HG02798 (cell line): ENCODE data around the gene TAC4.

Experiments used
- ATAC-seq: cut with Tn5 transposase; IDR thresholded peaks from one replicate; pipeline ENCODE4 v1.9.1; 2021; ENCODE audit warnings: mild to moderate bottlenecking; ENCODE audit not compliant: unreplicated experiment, poor library complexity

Gene TAC4, protein sequence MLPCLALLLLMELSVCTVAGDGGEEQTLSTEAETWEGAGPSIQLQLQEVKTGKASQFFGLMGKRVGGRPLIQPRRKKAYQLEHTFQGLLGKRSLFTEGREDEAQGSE

DNA sequence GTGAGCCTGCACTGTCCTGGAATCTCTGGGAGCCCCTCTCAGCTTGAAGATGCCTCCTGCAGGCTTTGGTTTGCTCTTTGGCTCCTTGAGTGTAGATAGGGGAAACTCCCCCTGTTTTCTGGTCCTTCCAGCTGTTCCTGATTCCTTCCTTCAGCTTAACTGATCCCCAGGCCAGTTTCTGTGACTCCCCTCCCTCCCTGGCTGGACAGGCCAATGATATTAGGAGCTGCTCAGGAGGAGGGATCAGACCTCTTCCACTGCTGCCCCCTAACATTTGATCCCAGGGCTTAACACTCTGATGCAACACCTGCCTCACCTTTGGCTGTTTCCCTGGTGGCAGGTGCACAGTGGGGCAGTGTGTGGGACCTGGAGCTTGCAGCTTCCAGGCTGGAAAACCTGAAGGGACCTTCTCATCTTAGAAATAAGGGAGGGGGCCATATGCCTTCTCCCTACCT, at the start of gene TAC4:
TAC4 (minus strand) TSS at position 51 of the 455 bp plus-strand sequence. CDS start 52 bp downstream, outside the sequence.
- ATAC-seq: no peak

DNA sequence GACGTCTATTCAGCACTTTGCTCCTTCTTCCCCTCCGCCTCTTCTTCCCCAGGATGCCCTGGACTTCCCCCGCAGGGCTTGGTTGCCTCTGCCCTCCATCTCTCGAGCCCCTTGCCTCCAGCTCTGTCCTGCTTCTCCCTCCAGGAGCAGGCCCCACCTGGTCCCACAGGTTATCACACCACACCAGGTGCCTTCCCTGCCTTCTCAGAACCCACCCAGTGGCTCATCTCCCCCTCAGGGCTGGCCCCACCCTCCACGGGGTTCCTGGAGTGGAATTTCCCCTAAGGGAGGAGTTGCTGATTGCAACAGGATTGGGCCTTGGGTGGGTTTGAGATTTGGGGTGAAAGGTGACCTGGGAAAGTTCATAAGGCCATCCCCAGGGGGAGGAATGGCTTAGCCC, 49.0 kb upstream of the TAC4 start:
- no peak for ATAC-seq

DNA sequence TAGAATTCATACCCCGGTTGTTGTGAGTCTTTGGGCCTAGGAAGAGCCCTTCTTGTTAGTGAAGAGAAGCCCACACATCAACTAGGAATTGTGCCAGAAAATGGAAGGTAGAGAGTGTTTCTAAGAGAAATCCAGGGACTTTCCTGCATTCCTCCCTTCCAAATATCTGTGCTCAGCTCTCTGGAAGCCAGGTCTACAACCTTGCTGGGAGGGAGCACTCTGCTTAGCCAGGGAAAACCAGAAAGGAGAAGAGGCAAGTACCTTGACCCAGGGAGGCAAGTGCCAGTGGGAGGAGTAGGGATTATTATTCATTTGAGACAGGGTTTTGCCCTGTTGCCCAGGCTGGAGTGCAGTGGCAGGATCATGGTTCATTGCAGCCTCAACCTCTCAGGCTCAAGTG, 48.4 kb upstream of the TAC4 start:
- ATAC-seq: no peak

DNA sequence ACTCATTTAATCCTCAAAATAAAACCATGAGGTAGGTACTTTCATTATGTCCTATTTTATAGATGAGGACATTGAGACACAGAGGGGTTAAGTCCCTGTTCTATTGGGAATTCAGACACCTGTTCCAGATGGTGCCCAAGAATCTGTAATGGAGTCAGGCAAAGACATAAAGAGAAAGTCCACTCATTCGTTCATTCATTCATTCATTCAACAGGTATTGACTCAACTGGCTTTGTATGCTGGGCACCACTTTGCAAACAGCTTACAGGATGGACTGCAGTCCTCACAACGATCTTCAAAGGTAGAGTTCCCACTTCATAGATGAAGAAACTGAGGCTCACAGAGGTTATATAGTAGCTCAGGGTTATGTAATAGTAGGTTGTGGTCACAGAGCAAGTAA, 47.9 kb upstream of the TAC4 start:
- no peak for ATAC-seq

DNA sequence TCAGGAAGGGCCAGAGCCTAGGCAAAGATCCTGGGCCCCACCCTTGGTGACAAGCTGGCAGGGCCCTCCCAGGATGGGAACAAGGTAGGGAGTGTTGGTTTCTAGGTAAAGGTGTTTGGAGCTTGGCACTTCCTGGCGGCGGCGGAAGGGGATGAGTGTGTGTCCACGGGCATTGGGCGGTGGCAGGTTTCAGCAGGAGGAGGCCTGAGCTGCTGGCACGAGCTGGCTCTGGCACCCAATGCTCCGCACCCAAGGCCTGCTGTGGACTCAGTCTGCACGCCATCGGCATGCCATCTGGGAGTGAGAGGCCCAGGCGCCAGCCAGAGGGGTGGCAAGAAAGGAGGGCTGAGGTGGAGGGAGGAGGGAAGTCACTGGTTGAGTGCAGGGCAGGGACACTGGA, 46.9 kb upstream of the TAC4 start:
- ATAC-seq: no peak

DNA sequence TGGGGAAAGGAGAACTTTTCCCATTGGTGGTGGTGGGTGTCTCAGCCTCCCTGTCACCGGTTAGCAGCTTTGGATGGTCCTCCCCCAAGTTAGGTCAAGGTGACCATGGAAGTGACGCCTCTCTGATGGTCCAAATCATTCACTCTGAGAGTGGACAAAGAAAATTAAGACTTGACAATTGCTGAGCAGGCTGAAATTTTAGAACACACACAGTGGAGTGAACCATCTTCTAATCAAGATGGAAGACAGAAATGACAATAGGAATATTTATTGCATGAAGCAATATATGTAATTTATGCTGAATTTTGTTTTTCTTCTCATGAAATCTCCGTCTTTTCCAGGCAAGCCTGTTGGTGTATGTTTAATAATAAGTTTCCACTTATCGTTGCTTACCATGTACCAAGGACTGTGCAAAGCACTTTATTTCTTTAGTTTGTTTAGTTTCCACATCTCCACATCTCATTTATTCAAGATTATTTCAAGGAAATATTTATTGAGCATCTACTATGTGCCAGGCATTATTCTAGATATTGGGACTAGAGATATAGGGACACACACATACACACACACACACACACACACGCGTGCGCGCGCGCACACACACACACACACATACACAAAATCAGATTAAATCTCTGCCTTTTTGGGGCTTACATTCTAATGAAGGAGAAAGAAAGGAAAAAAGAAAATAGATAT, 44.0 kb upstream of the TAC4 start:
- no peak for ATAC-seq

DNA sequence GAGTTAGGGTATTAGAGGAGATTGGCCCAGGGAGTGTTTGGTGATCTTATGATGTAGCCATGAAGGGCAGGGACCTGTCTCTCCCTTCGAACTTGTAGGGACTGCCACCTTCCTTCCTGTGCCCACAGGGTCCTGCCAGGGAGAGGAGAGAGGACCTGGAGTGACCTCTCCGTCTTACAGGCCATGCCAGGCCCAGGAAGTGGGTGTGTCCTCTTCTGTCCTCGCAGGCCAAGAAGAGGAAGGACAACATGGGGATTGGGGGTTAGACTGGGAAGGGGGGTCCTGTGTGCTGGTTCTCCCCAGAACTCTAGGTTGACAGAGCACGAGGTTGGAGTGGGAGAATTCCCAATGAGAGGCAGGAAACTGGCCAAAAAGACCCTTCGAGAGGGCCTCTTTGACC, 43.4 kb upstream of the TAC4 start:
- ATAC-seq: no peak

DNA sequence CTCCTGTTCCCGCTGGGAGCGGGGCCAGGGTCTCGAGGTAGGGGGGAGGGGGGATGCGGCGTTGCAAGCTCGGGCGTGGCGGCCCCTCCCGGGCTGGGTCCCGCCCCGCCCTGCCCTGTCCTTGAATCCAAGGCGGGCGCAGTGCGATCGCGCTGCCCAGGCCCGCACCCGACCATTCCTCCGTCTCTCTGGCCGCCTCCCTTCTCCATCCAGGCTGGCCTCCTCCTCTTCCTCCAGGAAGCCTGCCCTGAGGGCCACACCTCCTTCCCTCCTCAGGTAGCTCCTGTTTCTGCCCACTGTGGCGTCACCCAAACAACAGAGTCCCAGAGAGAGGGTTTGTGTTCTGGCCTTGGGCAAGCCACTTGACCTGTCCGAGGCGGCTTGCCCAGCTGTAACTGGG, 43.0 kb upstream of the TAC4 start:
- no peak for ATAC-seq

DNA sequence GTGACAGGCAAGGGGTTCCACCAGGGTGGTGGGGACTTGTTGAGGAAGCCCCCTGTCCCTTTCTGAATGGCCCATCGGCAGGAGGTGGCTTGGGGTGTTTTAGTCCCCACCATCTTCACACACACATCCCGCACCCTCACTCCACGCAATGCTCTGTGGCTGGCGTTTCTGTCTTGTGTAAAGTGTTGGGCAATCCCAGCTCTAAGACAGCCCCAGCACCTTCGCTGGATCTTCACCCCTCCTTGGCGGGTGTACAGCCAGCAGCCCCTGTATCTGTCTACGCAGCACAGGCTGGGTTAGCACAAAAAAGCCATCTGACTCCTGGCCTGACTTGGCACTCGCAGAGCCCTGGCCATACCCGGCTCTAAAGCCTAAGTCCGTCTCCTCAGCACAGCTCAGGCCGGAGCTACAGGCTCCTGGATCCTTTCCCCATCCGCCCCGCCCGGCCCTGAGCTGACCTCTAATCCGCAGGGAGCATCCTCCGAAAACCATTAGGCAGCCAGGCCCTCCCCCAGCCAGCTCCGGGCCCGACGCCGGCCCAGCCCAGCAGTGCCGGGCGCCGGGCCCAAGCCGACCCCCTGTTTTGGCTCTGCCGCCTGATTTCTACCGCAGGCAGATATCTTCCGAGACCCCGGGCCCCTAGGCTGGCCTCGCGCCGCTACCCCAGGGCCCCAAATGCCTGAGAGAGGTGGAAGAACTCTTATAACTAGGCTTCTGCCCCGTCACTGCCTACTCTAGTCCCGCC, 42.4 kb upstream of the TAC4 start:
- ATAC-seq: no peak

DNA sequence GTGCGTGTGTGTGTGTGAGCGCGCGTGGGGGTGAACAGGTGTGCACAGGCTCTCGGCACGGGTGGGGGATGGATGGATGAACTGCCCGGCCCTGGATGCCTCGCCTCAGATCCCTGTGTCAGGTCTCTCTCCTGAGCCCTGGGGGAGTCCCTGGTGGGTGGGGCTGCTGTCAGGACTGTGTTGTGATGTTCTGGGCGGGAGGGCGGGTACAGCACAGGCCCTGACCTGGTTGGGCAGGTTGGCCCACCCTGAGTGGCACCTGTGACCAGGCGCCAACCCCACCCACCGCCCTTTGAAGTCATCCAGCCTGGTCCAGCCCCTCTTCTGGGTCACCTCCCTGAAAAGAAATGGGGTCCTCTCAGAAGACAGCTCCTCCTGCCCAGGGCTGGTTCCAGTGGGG, 41.6 kb upstream of the TAC4 start:
- no peak for ATAC-seq

DNA sequence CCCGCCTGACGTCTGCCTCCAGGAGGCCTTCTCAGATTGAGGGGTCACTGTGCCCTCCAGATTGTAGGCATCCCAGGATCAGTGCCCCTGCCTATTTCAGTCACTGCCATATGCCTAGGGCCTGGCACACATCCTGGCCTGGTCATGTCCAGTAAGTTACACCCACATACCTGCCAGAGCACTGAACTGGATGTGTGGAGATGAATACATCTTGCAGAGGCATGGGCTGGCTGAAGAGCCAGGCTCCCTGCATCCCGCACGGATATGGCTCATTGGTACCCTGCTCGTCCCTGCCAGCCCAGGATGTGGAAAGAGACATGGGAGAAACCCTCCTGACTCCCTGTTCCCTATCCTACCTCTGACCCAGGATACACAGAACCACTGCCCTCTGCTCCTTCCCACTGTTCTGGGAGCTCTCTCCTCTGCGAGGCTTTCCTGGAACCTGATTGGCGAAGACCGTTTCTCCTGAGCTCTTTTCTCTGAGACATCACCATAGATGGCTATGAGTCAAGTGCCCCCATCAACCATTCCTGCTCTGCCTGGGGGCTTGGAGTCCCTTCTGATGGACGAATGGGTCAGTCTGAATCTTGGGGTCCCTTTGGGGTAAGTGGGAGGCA, 40.0 kb upstream of the TAC4 start:
- no peak for ATAC-seq

DNA sequence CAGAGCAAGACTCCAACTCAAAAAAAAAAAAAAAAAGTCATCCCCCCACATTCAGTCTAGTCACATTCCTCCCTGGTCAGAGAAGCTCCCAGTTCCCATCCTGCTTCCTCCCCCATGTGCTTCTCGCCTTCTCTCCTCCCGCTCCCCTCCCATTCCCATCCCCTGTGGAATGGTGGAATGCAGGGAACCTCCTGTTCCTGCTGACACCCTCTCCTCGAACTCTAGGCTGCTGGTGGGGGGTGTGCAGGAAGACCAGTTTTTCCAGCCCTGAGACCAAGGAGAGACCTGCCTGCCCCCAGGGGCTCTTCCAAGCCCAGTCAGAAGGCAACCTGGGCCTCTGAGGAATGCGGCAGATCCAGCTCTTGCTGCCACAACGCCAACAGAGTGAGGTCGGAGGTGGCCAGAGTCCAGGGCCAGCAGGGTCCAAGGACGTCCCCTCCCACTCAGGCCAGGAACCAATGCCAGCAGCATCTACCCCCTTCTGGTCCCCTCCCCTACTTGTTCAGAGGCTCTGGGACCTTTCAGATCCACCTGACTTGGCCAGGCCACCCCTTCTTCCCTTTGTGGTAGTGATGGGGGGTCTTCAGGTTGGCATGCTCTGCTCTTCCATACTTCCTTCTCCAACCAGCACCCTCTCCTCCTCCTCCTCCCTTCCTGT, 39.3 kb upstream of the TAC4 start:
- ATAC-seq: no peak

DNA sequence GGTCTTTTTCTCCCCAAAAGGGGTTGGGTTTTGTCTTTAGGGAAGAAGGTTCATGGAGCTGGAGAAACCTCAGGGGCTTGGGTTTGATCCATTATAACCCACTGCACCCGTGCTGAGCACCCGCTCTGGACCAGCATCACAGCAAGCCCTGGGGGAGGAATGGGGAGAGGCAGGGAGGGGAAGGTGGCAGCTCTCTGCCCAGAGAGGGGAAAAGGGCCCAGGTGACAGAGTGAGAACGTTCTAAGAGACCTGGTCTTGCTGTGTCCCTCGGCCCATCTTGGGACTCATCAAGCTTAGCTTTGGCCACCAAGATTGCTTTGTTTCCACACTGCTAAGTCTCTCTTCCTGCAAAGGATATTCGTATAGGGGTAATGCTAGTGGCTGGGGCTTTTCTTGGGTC, 38.2 kb upstream of the TAC4 start:
- ATAC-seq: no peak

DNA sequence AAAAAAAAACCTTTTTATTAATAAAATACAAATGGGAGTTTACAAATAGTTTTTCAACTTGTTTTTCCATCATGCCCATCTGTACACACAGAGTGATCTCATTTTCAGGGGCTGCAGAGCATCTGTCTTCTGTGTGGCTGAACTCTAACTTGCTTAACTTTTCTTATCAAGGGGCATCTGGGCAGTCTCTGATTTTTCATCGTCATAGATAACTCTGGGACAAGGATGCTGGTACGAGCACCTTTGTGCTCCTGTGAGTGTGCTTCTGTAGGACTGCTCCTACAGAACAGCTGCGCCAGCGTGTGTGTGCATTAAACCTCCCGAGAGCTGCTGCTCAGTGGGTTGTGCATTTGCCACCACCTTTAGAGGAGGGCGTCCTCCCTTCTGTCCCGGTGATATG, 34.6 kb upstream of the TAC4 start:
- ATAC-seq: no peak

DNA sequence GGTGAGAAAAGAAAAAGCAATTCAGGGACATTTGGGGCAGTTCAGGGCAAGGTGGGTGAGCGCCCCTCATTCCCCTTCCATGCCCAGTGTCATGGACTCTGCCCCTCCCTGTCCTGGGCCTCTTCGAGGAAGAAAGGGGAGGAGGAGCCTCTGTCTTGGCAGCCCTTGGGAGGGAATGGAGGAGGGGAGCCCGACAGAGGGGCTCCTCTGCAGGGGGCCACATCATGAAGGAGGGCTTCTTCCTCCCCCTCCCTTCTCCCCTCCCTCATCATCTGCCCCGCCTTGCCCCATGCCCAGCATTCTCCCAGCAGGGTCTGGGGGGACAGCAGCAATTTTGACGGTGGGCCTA, 33.2 kb upstream of the TAC4 start:
- no peak for ATAC-seq

DNA sequence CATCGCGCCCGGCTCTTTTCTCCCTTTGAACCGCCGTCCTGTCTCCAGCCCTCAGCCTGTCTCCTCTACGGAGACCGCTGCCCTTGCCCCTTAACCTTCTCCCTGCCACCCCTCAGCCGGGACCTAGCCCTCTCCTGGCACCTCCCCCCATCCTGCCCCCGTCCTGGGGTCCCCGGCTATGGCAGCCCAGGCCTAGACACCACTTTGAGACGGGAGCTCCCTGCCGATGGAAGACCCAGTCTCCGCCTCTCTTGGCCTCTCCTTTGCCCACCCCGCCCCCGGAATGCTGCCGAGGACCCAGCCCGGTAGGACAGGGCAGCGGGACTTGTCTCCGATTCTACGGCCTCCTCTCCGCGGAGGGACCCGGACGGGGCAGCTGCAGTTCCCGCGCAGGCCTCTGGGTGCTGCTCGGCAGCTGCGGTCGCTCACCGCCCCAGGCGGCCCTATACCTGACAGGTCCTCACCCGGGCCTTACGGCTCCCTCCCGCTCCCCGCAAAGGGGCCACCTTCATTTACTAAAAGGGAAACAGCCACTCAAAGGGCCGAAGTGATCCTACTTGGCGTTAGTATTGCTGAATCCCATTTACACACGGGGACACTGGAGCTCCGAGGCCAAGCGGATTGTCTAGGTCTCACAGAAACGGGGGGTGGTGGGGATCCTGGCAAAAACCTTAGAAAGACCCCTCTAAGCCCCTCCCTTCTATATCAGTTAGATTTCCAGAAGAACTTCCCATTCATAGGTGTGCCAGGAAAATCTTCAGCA, 32.6 kb upstream of the TAC4 start:
- ATAC-seq: peak; percentile 75

DNA sequence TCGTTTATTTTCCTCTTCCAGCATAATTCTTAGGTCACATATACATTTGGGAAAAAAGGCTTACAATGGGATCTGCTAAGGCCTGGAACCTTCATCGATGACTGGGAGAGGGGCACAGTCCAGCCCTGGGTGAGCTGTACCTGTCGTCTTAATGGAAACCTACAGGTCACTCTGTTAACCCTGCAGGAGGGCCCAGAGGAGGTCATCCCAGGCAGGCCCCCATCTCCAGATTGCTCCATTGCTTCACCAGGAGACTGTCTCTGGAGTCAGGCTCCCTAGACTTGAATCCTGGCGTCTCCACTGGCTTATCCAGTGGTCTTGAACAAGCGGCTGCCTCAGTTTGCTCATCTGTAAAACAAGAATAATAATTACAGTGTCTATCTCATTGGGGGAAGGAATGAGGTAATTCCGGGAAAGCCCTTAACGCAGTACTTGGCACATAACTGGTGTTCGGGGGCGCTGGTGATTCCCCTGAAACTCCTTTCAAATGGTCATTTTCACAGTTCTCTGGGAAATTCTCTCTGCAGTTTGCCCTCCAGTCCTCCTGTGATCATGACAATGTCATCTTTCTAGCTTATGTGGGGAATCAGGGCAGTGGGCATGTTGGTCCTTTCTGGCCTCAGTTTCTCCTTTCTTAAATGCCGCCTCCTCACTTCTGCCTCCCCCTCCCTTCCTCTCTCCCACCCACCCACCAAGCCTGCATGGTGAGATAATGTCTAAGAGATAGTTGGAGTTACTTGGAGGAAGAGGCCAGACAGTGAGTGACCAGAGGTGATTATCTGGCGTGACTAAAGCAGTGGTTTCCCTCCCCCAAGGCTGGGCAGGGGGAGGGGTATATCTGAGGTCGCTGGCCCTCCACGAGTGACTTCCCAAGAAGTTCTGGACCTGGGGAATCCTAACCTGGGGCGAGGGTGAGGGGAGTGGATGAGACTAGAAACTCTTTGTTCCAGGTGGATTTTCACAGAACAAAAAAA, 31.3 kb upstream of the TAC4 start:
- ATAC-seq: no peak

DNA sequence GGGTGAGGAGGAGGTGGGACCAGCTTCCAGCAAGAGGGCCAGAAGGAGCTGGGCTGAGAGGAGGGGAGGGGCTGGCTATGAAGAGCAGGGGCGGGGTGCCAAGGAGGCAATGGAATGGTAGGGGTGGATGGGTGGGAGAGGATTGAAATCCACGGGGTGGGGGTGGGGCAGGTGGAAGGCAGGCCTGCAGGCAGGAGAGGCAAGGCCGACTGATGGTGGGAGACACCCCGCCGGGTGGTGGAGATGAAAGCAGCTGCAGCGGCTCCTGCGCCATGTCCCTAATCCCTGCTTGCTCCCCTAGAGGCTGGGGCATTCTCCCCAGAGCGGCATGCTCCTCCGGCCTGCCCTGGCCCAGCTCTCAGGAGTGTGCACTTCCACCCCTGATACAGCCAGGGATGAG, 27.8 kb upstream of the TAC4 start:
- ATAC-seq: no peak

DNA sequence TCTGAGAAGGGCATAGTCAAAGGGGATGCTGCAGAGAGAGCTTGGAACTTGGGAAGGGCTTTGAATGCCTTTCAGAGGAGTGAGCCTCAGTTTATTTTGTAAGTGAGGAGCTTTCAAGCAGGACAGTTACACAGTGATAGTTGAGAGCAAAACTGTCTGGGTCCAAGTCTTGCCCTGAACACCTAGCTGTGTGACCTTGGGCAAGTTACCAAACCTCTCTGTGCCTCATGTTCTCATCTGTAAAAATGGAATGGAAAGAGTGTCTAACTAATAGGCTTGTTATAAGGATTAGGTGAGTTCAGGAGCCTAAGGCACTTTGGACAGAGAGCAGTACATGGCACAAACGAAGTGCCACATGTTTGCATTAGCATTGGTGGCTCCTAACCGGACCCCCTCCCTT, 27.0 kb upstream of the TAC4 start:
- no peak for ATAC-seq
